GM21786 (cell line): ENCODE results near the gene RIN3.

Experiments used
- ATAC-seq: cut with Tn5 transposase; IDR thresholded peaks from one replicate; pipeline ENCODE4 v1.9.1; 2021; ENCODE audit not compliant: unreplicated experiment

Gene RIN3

DNA sequence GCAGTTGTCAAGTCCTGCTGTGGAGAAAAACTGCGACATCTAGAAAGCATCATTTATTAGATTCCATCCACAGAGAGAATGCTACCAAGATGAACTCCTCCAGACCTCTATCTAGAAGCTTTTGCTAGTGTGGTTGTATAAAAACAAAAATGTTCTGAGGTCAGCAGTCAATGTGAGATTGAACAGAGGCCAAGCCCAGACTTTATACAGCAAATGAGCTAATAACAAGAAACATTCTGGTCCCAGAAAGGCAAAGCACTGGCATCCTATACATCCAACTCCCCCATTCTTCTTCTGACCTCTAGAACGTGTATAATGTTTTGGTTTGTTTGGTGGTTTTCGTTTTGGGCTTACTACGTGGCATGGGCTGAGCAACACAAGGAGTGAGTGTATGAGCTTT, 26.7 kb upstream of the RIN3 start:
- no peak for ATAC-seq

DNA sequence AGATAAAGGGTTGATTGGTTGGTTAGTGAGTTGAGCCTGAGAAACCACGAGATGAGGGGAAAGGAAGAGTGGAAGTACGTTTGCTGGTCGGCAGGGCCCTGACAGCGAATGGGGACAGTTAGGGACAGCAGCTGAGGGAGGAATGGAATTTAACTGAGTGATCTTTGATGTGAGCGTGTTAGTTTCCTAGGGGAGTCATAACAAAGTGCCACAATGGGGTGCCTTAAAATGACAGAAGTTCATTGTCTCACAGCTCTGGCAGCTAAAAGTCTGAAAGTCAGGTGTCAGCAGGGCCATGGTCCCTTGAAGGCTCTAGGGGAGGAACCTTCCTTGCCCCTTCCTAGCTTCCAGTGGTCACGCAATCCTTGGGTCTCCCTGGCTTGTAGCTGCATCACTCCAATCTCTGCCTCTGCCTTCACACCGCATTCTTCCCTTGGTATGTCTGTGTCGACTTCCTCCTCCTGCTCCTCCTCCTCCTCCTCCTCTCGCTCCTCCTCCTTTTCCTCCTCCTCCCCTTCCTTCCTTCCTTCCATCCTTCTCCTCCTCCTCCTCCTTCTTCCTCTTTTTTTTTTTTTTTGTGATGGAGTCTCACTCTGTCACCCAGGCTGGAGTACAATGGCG, 26.0 kb upstream of the RIN3 start:
- no peak for ATAC-seq

DNA sequence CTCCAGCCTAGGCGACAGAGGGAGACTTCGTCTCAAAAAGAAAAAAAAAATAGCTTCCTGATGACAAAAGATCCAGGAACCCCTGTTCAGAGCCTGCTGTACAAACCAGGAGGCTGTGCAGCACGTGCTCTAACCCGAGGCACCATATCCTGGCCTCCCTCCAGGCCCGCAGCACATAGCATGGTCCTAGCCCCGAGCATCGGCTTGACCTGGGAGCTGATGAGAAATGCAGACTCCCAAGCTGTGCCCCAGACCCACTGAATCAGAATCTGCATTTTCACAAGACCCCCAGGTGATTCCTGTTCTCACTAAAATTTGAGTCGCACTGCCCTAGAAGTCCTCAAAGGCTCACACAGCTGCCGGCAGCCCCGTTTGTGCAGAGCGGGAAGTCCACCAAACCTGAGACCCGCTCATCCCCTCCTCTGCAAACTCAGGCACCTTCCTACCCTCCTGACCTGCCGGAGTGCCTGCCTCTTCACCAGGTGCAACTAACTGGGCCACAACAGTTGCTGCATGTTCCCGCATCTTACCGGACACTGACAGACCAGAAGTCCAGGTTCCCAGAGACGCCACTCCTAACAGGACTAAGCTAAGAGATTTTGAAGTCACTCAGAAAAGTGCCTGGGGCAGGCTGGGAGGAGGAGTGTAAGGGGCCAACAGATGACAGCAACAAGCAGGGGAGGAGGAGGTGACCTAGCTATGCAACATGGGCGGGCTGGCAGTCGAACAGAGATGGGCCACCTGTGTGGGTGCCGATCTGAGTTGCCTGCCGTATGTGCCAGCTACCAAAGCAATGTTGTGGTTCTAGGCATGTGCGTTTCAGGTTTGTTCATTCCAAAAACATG, 24.0 kb upstream of the RIN3 start:
- no peak for ATAC-seq

DNA sequence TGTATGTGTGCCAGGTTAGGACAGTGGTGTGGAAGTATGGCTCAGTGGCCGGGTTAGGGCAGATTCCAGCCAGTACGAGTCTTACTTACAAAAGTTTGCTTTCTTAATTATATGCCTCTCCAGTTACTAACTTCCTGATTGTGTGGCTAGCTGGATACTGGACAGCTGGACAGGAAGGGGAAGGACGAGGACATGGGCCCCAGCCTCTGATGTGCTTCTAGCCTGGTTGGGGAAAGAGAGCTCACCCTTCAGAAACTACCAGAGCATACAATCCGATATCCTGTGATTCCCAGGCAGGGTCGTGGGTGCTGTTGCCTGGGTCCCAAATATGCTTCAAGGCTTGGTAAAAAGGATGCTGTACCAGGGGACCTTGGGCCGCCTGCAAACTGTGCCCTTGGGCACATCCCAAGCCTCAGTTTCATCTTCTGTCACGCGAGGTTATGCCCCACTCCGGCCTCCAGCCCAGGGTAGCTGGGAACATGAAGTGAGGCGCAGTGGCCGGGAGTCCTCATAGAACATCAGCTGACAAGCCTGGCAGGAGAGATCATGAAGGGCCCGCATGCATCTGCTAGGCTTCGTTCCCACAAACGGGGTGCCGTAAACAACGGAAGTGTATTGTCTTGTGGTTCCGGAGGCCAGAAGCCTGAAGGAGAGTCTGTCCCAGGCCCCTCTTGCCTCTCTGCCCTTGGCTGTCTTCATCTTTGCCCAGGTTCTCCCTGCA, 23.2 kb upstream of the RIN3 start:
- ATAC-seq = no peak

DNA sequence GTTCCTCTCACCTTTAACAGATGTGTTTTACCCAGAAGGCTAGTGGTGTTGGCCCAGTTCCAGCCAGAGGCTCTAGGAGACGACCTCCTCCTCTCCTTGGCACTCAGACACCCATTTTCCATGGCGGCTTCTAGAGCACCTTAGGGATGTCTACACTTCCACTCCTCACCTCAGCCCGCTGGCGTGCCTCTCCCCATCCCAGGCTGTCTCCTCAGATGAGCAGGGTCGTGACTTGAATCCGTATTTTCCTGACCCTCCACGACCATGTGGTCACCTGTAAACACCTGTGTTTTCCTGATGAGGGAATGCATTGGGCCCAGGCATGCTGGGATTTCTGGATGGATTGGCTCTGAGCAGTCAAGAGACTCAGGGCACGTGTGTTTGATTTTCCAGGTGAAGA, 21.8 kb upstream of the RIN3 start:
- no peak for ATAC-seq

DNA sequence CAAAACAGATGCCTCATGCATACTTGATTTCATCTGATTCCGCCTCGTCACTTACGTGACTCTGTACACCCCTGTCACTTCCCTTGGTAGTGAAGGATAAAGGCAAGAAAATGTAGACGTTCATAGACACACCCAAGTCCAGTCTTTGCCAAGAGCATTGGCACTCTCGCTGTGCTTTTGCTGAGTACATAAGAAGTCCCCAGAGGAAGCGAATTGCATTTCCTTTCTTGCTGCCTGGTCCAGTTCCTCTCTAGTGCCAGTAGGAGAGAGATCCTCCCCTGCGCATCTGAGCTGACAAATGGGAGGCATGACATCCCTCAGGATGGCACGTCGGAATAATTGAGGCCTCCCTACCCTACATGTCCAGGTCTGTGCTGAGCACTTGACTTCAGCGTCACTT, 21.3 kb upstream of the RIN3 start:
- ATAC-seq = no peak

DNA sequence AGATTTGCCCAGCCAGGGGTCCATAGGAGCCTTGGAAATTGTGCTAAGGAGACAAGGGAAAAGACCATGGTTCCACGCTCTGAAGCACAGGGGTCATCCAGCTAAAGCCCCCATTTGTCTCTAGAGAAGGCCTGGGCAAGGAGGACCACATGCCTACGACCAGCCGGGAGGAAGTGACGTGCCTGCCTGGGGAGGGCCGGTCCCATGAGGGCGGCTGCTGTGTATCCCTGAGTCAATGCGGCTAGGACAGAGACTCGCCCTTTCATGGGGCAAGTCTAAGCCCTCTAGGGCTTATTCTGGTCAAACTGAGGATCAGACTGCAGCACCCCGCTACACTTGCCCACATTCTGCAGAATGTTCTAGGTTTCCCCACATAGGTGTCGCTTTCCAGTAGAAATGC, 20.6 kb upstream of the RIN3 start:
- ATAC-seq = no peak

DNA sequence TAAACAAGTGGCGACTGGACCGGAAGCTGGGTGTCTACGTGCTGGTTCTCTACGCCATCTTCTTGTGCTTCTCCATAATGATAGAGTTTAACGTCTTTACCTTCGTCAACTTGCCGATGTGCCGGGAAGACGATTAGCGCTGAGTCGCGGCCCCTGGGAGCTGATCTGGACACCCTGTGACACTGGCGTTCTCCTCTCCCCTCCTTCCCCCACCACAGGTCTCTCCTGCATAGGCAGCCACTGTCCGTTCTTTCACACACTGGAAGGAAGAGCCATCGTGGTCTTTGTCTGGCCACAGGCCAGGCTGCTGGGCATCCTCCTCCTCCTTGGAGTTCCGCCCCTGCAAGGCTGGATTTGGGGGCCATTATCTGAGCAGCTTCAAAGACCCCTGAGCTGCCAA, 20.1 kb upstream of the RIN3 start:
- no peak for ATAC-seq

DNA sequence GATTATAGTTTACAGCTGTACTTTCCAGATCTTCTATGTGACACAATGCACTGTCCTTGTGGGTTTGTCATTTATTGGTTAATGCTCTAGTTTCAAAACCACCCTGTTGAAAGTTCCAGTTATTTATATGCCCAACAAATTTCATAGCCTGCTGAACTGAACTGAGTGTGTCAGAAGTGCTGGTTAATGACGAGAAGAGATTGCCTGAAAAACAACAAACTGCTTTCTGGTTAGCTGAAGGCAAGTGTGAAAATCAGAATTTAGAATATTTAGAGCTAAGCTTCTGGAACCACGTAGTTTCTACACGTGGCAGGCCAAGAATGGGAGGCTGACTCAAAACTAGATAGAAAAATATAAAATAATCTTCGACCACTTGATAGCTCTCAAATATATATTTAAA, 19.1 kb upstream of the RIN3 start:
- ATAC-seq = no peak

DNA sequence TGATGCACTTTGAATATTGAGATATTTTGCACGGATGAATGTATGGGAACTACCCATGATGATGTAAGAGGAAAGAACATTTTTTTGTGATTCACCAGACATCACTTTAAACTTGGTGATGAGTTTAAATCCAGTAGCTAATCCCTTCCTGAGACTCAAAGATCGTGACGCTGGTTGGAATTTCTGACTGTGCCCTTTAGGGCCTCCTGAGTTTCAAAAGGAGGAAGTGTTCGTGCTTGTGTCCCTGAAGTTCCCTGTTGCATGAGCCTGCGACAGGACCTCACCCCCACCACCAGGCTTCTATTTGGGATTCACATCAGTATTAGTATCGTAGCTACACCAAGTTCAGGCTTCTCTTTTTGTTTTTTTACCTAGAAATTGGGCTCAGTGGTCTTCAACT, 18.6 kb upstream of the RIN3 start:
- ATAC-seq = no peak

DNA sequence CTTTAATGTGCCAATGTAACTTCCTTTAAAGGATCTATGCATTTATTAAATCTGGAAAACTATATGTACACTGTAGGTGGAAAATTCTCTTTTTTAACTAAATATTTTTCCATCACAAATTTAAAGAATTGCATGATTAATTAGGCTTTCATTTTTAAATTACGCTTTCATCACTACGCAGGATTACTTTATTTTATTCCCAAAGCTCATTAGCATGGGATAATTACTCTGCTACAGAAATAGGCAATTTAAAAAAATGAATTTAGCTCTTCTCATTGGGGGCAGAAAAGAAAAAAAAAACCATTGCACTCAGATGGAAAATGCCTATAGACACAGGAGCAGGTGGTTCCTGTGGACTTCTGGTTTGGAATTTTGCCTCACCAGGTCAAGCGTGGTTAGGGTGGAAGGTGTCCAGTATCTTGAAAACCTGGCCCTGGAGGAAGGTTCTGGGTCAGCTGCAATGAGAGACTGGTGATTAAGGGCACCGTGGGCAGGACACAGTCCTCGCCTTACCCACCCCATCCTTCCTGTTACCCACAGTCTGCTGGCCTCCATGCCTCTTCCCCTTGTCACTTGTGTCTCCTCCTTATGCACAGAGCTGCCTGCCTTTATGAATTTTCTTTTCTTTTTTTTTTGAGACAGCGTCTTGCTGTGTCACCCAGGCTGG, 17.3 kb upstream of the RIN3 start:
- ATAC-seq = no peak

DNA sequence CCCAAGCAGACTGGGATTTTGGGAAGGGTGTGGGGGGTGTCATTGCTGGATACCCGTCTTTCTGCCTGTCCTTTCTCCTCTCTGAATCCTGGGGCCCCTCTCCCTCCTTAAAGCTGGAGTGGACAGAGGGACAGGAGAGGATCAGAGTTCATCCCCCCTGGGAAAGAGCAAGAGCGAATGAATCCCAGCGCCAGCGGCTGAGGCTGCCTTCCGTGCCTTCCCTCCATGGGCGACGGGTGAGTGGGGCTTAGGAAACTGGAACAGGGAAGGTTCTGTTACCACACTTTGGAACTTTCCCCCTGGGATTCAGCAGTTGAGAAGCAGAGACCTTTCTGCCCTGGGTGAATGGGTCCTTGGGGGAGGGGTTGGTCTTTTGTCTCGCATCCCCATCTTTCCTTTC, 16.2 kb upstream of the RIN3 start:
- ATAC-seq = no peak

DNA sequence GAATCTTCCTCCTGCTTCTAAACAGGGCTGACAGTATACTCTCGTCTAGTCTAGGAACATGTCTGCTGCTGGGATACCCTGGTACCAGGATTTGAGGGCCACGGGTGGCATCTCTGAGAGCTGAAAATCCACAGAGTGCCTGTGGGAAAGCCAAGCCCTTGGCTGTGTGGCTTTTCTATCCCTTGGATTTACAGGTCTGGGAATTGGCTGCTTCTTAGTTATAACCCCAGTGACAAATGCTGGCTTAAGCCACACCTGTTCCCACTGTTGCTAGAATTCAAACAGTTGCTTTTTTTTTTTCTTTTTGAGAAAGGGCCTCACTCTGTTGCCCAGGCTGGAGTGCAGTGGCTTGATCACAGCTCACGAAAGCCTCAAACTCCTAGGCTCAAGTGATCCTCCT, 14.3 kb upstream of the RIN3 start:
- no peak for ATAC-seq

DNA sequence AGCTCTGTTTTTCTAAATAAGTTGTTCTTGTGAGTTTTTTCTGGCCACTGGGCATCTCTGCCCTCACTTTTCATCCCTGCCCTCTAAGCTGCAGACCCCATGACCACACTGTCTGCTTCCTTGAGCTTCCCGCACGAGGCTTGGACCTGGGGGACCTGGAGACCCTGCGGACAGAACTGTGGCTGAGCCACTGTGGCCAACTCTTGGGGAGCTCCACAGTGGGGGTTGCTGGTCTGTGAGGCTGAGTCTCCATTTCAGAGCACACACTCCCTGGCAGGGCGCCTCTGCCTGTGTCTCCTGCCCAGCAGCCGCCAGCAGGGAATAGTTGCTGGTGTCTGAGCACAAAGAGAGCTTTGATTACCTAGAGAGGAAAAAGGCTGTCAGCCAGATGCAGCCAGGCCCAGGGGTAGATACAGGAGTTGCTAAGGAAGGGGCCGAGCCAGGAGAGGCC, 13.1 kb upstream of the RIN3 start:
- ATAC-seq = no peak

DNA sequence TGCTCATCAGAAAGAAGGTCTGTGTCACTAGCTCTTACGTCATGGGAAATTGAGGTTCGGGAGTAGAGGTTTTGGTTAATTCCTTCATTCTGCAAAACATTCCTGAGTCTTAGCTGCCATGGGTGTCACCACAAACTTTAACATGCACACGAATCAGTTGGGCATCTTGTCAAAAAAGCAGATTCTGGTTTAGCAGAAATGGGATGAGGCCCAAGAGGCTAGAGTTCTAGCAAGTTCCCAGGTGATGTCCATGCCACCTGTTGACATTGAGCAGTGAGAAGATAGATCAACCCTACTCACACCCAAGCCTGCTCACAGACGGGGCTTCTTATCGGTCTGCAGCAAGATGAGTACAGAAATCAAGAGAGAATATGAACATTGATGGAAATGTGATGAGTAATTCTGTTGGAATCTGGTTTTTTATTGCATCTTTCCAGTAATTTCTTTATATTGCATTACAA, 11.7 kb upstream of the RIN3 start:
- no peak for ATAC-seq

DNA sequence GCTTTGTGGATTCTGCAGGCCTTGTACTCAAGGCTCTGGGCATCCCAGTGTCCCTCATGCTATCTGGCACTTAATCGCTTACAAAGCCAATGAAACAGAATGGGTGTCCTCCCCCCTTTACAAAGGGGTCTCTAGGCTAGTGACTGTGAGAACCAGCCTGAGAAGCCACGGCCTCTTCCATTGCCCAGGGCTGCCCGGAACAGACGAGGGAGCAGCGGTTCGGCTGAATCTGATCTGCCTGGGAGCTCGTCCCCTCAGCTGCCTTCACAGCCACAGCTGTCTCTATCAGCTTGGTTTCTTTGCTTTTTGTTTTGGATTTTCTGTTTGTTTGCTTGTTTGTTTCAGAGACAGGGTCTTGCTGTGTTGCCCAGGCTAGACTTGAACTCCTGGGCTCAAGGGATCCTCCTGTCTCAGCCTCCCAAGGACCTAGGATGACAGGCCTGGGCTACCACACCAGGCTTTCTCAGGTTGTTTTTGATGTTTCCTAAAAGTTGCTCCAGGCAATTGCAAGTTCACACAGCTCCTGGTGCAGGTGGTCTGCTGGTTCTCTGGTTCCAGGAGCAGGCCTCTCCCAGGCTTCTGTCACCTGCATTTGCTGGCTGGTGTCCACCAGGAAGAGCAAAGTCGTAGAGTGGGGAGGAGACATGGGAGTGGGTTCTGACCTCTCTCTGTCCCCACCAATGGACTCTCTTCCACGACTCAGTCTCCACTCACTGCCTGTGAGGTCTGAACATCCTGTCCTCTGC, 10.9 kb upstream of the RIN3 start:
- no peak for ATAC-seq

DNA sequence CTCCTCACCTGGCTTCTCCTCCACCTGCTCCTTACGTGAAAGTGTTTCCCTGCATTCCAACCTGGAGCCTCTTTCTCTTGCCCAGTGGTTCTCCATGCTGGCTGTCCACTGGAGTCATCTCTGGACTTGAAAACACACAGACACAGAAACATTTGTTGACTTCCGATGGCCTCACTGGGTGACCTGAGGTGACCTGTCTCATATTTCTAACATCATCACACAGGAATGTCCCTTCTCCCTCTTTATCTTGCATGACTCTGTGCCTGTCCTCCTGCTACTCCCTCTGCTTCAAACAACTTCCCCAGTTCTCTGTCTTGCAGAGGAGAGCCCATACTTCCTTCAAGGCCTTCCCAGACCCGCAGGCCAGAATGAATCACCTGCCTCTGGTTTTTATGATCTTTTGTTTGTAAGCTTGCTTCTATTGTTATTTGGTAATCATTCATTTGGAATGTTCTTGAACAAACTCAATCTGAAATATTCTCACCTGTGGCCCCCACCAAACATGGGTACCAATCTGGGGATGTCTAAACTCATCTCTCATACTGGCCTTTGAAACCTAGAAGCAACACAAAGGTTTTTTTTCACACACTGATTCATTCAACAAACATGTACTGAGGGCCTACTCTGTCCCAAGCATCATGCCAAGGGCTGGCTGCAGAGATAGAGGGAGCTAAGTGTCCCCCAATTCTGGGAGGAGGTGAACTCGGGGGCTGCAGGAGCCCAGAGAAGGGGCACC, 9.7 kb upstream of the RIN3 start:
- no peak for ATAC-seq

DNA sequence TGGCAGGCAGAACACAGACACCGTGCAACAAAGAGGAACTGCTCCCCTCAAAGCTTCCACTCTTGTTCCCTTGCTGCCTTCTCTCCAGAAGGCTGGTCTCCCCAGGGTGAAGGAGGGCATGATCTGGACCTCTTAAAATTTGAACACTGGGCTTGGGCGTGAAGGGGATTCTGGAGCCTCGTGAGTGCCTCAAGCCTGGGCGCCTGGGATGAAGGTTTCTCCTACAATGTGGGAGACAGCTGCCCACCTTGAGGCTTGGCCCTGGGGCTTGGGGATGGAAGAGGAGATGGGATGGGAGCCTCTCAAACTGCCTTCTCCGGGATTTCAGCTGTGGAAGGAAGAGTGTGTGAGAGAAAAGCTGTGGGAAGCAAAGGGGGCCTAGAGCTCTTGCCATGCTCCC, 7.8 kb upstream of the RIN3 start:
- no peak for ATAC-seq

DNA sequence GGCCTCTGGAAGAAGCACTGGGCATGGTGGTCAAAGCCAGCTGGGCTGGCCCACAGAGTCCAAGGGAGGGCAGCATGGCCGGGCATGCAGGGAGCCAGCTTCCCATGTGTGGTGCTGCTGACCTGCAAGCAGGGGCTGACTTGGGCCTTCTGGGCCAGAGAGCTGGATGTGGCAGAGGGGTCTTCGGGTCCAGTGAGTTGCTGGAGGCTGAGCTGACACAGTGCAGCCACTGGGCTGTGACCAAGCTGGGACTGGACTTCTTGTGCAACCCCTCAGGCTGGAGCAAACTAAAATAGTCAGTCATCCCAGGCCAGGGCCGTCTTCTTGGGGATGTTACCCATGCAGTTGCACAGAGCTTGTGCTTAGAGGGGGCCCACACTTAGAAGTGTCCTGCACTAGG, 7.3 kb upstream of the RIN3 start:
- ATAC-seq = no peak

DNA sequence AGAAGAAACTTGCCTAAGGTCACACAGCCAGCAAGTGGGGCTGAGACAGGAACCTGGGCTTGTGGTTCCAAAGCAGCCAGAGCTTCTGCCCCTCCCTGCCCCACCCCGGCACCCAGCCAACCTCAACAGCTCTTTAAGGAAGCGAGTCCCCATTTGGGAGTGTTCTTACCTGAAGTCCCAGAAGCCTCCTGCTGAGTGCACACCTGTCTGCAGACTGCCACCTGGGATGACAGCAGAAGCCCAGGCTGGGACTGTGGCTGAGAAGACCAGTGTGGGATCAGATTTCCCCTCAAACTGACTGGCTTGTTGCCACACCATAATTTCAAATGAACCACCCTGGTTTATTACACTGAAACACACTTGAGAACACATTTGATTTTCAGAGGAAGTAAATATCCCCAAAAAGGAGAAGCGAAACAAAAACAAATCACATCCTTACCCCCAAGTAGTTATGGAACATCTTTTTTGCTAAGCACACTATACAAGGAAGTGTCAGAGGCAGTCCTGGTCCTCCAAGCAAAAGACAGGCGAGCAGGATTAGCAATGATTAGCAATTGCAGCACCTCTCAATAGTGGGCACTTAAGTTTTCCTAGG, 6.3 kb upstream of the RIN3 start:
- ATAC-seq = peak; percentile 70
